Neuronal stem cell (in vitro differentiated cells): ENCODE measurements around the gene TMC1.

Source experiments
- DNase-seq: peaks from one replicate; pipeline ENCODE4 v3.0.0-alpha.2; 2013; ENCODE audit warnings: low spot score
- H2AFZ ChIP-seq: one replicate; pipeline ENCODE4 v1.6.1; 2013; ENCODE audit warnings: mild to moderate bottlenecking, low read length, inconsistent platforms
- H2AK5ac ChIP-seq: 2 replicates; pipeline ENCODE4 v1.6.1; 2013; ENCODE audit warnings: low read depth, mild to moderate bottlenecking, inconsistent platforms, low read length, moderate library complexity, mixed read lengths
- H2BK120ac ChIP-seq: 2 replicates; pipeline ENCODE4 v1.6.1; 2013; ENCODE audit warnings: low read depth, mild to moderate bottlenecking, inconsistent platforms, low read length, moderate library complexity, mixed read lengths
- H2BK12ac ChIP-seq: one replicate; pipeline ENCODE4 v1.6.1; 2013; ENCODE audit warnings: low read length, inconsistent platforms
- H2BK15ac ChIP-seq: 2 replicates; pipeline ENCODE4 v1.6.1; 2013; ENCODE audit warnings: mild to moderate bottlenecking, low read length, inconsistent platforms, mixed read lengths
- H2BK5ac ChIP-seq: one replicate; pipeline ENCODE4 v1.6.1; 2013; ENCODE audit warnings: inconsistent platforms, mild to moderate bottlenecking, low read length, moderate library complexity
- H3K14ac ChIP-seq: one replicate; pipeline ENCODE4 v1.6.1; 2013; ENCODE audit warnings: low read length, inconsistent platforms
- H3K18ac ChIP-seq: 2 replicates; pipeline ENCODE4 v1.6.1; 2013; ENCODE audit warnings: low read length, inconsistent platforms
- H3K23ac ChIP-seq: 2 replicates; pipeline ENCODE4 v1.6.1; 2013; ENCODE audit warnings: low read depth, mild to moderate bottlenecking, mixed read lengths, low read length, inconsistent platforms; ENCODE audit not compliant: poor library complexity
- H3K27ac ChIP-seq: replicated peaks from 3 replicates; pipeline ENCODE4 v1.5.1; 2013; ENCODE audit warnings: low read length, inconsistent platforms
- H3K27me3 ChIP-seq, 3 experiments: 2 replicates each; pipeline ENCODE4 v1.6.1; 2013; ENCODE audit warnings: low read length in 3 of 3, mild to moderate bottlenecking in 2 of 3, inconsistent platforms in 1 of 3, low read depth in 1 of 3, mixed read lengths in 1 of 3, moderate library complexity in 1 of 3; ENCODE audit not compliant: control insufficient read depth in 3 of 3, insufficient read depth in 3 of 3
- H3K36me3 ChIP-seq, 2 donors: replicated peaks in 1 of 2; 2 replicates each; pipeline ENCODE4 v1.6.1; 2013; ENCODE audit warnings: low read length in 2 of 2; ENCODE audit not compliant: control insufficient read depth in 2 of 2, insufficient read depth in 2 of 2
- H3K4ac ChIP-seq: 2 replicates; pipeline ENCODE4 v1.6.1; 2013; ENCODE audit warnings: inconsistent platforms, mild to moderate bottlenecking, low read length, moderate library complexity
- H3K4me1 ChIP-seq, 2 donors: 1 replicate in 1 of 2; 2 replicates in 1 of 2; pipeline ENCODE4 v1.6.1; 2013; ENCODE audit warnings: low read length in 2 of 2, low read depth in 1 of 2; ENCODE audit not compliant: control insufficient read depth in 2 of 2, insufficient read depth in 1 of 2
- H3K4me2 ChIP-seq: one replicate; pipeline ENCODE4 v1.6.1; 2013; ENCODE audit warnings: mild to moderate bottlenecking, low read length, inconsistent platforms; ENCODE audit not compliant: insufficient read depth, poor library complexity, severe bottlenecking
- H3K4me3 ChIP-seq, 2 donors: 2 replicates each; pipeline ENCODE4 v1.5.1; 2013; ENCODE audit warnings: low read length in 2 of 2, mild to moderate bottlenecking in 2 of 2, inconsistent platforms in 1 of 2, moderate library complexity in 1 of 2
- H3K79me1 ChIP-seq: one replicate; pipeline ENCODE4 v1.6.1; 2013; ENCODE audit warnings: low read depth, mild to moderate bottlenecking, inconsistent platforms, low read length, moderate library complexity
- H3K9ac ChIP-seq: one replicate; pipeline ENCODE4 v1.6.1; 2013; ENCODE audit warnings: mild to moderate bottlenecking, low read depth, low read length, inconsistent platforms; ENCODE audit not compliant: poor library complexity
- H3K9me3 ChIP-seq, 2 donors: replicated peaks in 1 of 2; 2 replicates each; pipeline versions ENCODE3 to v1.6.1; 2013; ENCODE audit warnings: low read length in 2 of 2, mild to moderate bottlenecking in 2 of 2, inconsistent platforms in 1 of 2, low read depth in 1 of 2, mixed read lengths in 1 of 2, moderate library complexity in 1 of 2; ENCODE audit not compliant: control insufficient read depth in 2 of 2, insufficient read depth in 1 of 2
- H4K8ac ChIP-seq: one replicate; pipeline ENCODE4 v1.6.1; 2013; ENCODE audit warnings: low read depth, mild to moderate bottlenecking, inconsistent platforms, low read length, moderate library complexity
- H4K91ac ChIP-seq: one replicate; pipeline ENCODE4 v1.6.1; 2013; ENCODE audit warnings: low read length, low read depth, mild to moderate bottlenecking, inconsistent platforms; ENCODE audit not compliant: poor library complexity
- WGBS, 2 donors: extraction: QIAGEN DNeasy Blood & Tissue Kit; methylation state at CpG; one replicate each; pipeline ENCODE4 v1.1.7; 2013; ENCODE audit warnings: missing lambda C conversion rate in 2 of 2, mixed read lengths in 1 of 2; ENCODE audit not compliant: insufficient read length in 2 of 2, insufficient replicate concordance in 1 of 2; ENCODE audit errors: extremely low coverage in 2 of 2; 5-methylcytosine and 5-hydroxymethylcytosine counted together

Gene TMC1

GRCh38 chr9:72751541-72751940, 230.1 kb downstream of the TMC1 start:
- Histone ChIP-seq H3K4me1 (no peaks in the 10 kb centered on the region), H2BK120ac (no peak overlapping the region), H4K8ac (no peak overlapping the region), H3K4me3 (no peak overlapping the region), H3K9ac (no peak overlapping the region), H3K36me3 (no peaks in the 10 kb centered on the region), H3K9me3 (peaks cover 0 to 2% of the 10 kb centered on the region in 2 donors), H3K14ac (no peak overlapping the region), H2BK5ac (no peak overlapping the region), H3K4me2 (no peak overlapping the region), H3K27me3 (no peaks in the 10 kb centered on the region), H3K18ac (no peak overlapping the region), H2AK5ac (no peak overlapping the region), H2BK12ac (no peak overlapping the region), H4K91ac (no peak overlapping the region), H3K23ac (no peak overlapping the region), H3K4ac (no peak overlapping the region), H2BK15ac (no peak overlapping the region), H3K27ac (no peak overlapping the region), H2AFZ (no peak overlapping the region), H3K79me1 (no peaks in the 10 kb centered on the region)
- WGBS, 2 donors: no CpG with 5 or more reads among the region's 1 CpG
- DNase-seq: no peak

DNA sequence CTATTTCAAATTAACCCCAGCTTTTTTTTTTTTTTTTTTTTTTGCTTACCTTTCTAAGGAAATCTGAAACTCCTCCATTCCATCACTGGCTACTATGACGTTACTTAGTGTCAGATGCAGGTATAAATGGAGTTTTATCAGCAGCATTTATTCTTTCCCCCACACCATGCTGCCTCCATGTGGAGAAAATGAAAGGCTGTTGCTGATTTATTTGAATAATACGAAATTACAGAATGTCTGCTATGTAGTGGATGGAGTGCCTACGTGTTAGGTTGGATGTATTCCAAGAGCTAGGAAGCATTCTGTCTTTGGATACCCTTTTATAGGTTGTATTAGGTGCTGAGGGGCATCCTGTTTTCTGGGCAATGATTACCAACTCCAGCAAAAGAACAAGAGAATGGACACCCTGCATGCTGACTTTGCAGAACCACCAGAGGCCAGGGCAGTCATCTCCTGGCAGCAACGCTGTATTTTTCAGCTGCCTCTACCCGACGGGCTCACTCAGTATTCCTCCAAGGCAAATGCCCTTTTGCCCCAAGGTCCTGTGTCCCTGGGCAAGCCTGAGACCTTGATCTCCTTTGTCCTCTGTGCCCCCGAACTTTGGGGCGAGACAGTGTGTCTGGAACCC, 232.0 kb downstream of the TMC1 start:
- Histone ChIP-seq H2BK12ac (no peak overlapping the region), H2BK5ac (peak overlapping the region; percentile 35), H3K27me3 (no peaks in the 10 kb centered on the region), H3K14ac (no peak overlapping the region), H3K9ac (no peak overlapping the region), H3K4me1 (no peaks in the 10 kb centered on the region), H3K4me3 (no peak overlapping the region), H2BK15ac (no peak overlapping the region), H3K36me3 (no peaks in the 10 kb centered on the region), H3K18ac (no peak overlapping the region), H3K4me2 (no peak overlapping the region), H3K79me1 (no peaks in the 10 kb centered on the region), H4K91ac (no peak overlapping the region), H3K9me3 (peaks cover 0 to 2% of the 10 kb centered on the region in 2 donors), H3K23ac (no peak overlapping the region), H3K4ac (no peak overlapping the region), H2AK5ac (no peak overlapping the region), H3K27ac (no peak overlapping the region), H4K8ac (no peak overlapping the region), H2AFZ (no peak overlapping the region), H2BK120ac (no peak overlapping the region)
- DNase-seq: no peak
- whole genome bisulfite sequencing, 2 donors: no CpG with 5 or more reads among the region's 8 CpGs

DNA sequence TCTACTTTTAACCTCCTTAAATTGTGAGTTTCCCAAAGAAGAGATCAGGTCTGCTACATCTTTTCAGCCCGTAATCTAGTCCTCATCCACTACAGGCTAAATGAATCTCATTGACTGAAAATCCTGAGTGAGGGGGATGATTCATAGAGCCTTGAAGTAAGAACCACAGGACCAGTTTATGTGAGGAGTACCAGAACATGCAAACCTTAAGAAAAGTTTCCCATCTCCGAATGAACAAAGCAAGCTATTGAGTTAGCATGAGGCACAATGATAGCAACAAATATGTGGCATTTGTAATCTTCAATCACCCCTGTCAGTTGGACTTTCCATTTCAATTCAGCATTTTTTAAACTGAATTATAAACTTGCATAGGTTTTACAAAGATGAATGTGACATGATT, 234.4 kb downstream of the TMC1 start:
- no CpG with 5 or more reads among the region's 2 CpGs for WGBS, 2 donors

GRCh38 chr9:72758944-72759343, 237.5 kb downstream of the TMC1 start:
- Histone ChIP-seq H2AFZ (no peak overlapping the region), H3K9me3 (peaks cover 0 to 2% of the 10 kb centered on the region in 2 donors), H2BK5ac (no peak overlapping the region), H3K23ac (no peak overlapping the region), H3K36me3 (no peaks in the 10 kb centered on the region), H2BK12ac (no peak overlapping the region), H3K18ac (no peak overlapping the region), H3K4ac (no peak overlapping the region), H2BK15ac (no peak overlapping the region), H3K9ac (no peak overlapping the region), H3K14ac (no peak overlapping the region), H4K91ac (no peak overlapping the region), H3K27me3 (no peaks in the 10 kb centered on the region), H3K4me2 (no peak overlapping the region), H2BK120ac (no peak overlapping the region), H4K8ac (no peak overlapping the region), H2AK5ac (no peak overlapping the region), H3K27ac (no peak overlapping the region), H3K4me1 (no peaks in the 10 kb centered on the region), H3K79me1 (no peaks in the 10 kb centered on the region), H3K4me3 (no peak overlapping the region)
- no peak for DNase-seq
- no CpG with 5 or more reads among the region's 4 CpGs for WGBS, 2 donors

More for the DNA sequence above, 234.4 kb downstream of the TMC1 start:
- Histone ChIP-seq H3K9me3 (peaks cover 0 to 2% of the 10 kb centered on the region in 2 donors), H2BK15ac (no peak overlapping the region), H3K9ac (no peak overlapping the region), H4K91ac (no peak overlapping the region), H2BK5ac (no peak overlapping the region), H3K4me1 (no peaks in the 10 kb centered on the region), H2AFZ (no peak overlapping the region), H3K18ac (no peak overlapping the region), H3K4ac (no peak overlapping the region), H2BK12ac (no peak overlapping the region), H3K4me3 (no peak overlapping the region), H3K27ac (no peak overlapping the region), H3K4me2 (no peak overlapping the region), H2AK5ac (no peak overlapping the region), H3K23ac (no peak overlapping the region), H3K14ac (no peak overlapping the region), H3K79me1 (no peaks in the 10 kb centered on the region), H3K36me3 (no peaks in the 10 kb centered on the region), H2BK120ac (no peak overlapping the region), H3K27me3 (no peaks in the 10 kb centered on the region), H4K8ac (no peak overlapping the region)
- no peak for DNase-seq
